ENCODE data around the gene PDHA1.

PDHA1 gene

GRCh38 chrX:19343535-19344408 lies at the start of gene PDHA1:
Gene PDHA1 (plus strand): TSS chrX:19343927. CDS start chrX:19344038, 111 bp downstream.
- DNase-seq = peak; percentile 66

- no peak for DNase-seq
Observed at GRCh38 chrX:19303256-19303880, 40.4 kb upstream of the PDHA1 start.

- no peak for DNase-seq
Observed at GRCh38 chrX:19326567-19326966, 17.2 kb upstream of the PDHA1 start.

- DNase-seq = no peak
Observed at GRCh38 chrX:19331831-19332230, 11.9 kb upstream of the PDHA1 start.

GRCh38 chrX:19332983-19333382 lies 10.7 kb upstream of the PDHA1 start:
- peak; percentile 47 for DNase-seq

GRCh38 chrX:19334945-19335626 lies 8.6 kb upstream of the PDHA1 start:
- DNase-seq = no peak

GRCh38 chrX:19342331-19342906 lies 1.3 kb upstream of the PDHA1 start:
- no peak for DNase-seq

- no peak for DNase-seq
Observed at GRCh38 chrX:19343085-19343534, 617 bp upstream of the PDHA1 start.

GRCh38 chrX:19344661-19345060 lies 934 bp downstream of the PDHA1 start:
- DNase-seq = no peak

GRCh38 chrX:19347916-19348315 lies 4.2 kb downstream of the PDHA1 start:
- no peak for DNase-seq

- DNase-seq = no peak
Observed at GRCh38 chrX:19349264-19349663, 5.5 kb downstream of the PDHA1 start.

- no peak for DNase-seq
Observed at GRCh38 chrX:19350941-19351384, 7.2 kb downstream of the PDHA1 start.

GRCh38 chrX:19354625-19355024 lies 10.9 kb downstream of the PDHA1 start:
- DNase-seq = no peak

- no peak for DNase-seq
Observed at GRCh38 chrX:19358521-19358920, 14.8 kb downstream of the PDHA1 start.

GRCh38 chrX:19360903-19361302 lies 17.2 kb downstream of the PDHA1 start:
- DNase-seq = no peak

GRCh38 chrX:19361701-19362100 lies 18.0 kb downstream of the PDHA1 start:
- no peak for DNase-seq

GRCh38 chrX:19368576-19368975 lies 24.8 kb downstream of the PDHA1 start:
- no peak for DNase-seq

- DNase-seq = no peak
Observed at GRCh38 chrX:19370061-19370460, 26.3 kb downstream of the PDHA1 start.

GRCh38 chrX:19372170-19372546 lies 28.4 kb downstream of the PDHA1 start:
- DNase-seq = peak; percentile 44

- no peak for DNase-seq
Observed at GRCh38 chrX:19372547-19373331, 29.0 kb downstream of the PDHA1 start.

GRCh38 chrX:19373351-19373891 lies 29.7 kb downstream of the PDHA1 start:
- DNase-seq = no peak

GRCh38 chrX:19375546-19375945 lies 31.8 kb downstream of the PDHA1 start:
- DNase-seq = no peak
